HepG2 (cell line): ENCODE measurements around the gene MPP1. TPM values are rescaled to one million over a fixed set of nuclear protein-coding genes. Genes with fewer than 3 reads are reported as not detected.

Experiments
- ATAC-seq: fragments of 200-7000 bp; cut with Tn5 transposase; 3 replicates; pipeline ENCODE4 v1.9.1; 2020; ENCODE audit warnings: mild to moderate bottlenecking, moderate library complexity
- BruUV-seq: library from RNA; stranded (reverse); fragments of 400-500 nt; replicated peaks from 2 replicates; lab custom pipeline; 2021; lab: Mats Ljungman, UMichigan
- CTCF ChIA-PET: fragments of 300-600 bp; formaldehyde crosslinking; extraction: SDS; loops from one replicate; lab custom pipeline; 2021; ENCODE audit warnings: low total read pairs, inconsistent platforms, low intra/inter-chr PET ratio; lab: Yijun Ruan, JAX
- POLR2A ChIA-PET: fragments of 350-600 bp; sonication (Branson Sonifier 250); formaldehyde crosslinking; loops from one replicate; lab custom pipeline; 2020; ENCODE audit warnings: antibody characterized with exemption, inconsistent platforms; lab: Yijun Ruan, JAX
- DNase-seq: peaks from one replicate; pipeline ENCODE4 v3.0.0-alpha.2; 2015; ENCODE audit warnings: low spot score
- FAIRE-seq: peaks from 3 replicates; lab custom pipeline; 2011; peaks lifted over from hg19 to GRCh38; lab: Jason Lieb, UNC
- H2AFZ ChIP-seq: one replicate; pipeline ENCODE4 v1.6.1; 2011; ENCODE audit warnings: low read length, inconsistent platforms
- H3K27ac ChIP-seq: fragments of 300-600 bp; 3 replicates; pipeline ENCODE4 v1.8.0; 2011; ENCODE audit warnings: mixed run types, mild to moderate bottlenecking, mixed read lengths, low read length, inconsistent platforms; ENCODE audit not compliant: insufficient read depth; ENCODE audit errors: extremely low read length
- H3K27me3 ChIP-seq, 2 experiments: fragments of 200-600 bp in 1 of 2; 2 replicates in 1 of 2; 3 replicates in 1 of 2; pipeline versions ENCODE4 v1.6.0 to v1.8.0; 2011; ENCODE audit warnings: low read length in 2 of 2, mild to moderate bottlenecking in 2 of 2, moderate library complexity in 2 of 2, inconsistent platforms in 1 of 2; ENCODE audit not compliant: insufficient read depth in 2 of 2, control insufficient read depth in 1 of 2
- H3K36me3 ChIP-seq, 2 experiments: fragments of 200-600 bp in 1 of 2; replicated peaks in 1 of 2; 2 replicates in 1 of 2; 3 replicates in 1 of 2; pipeline versions ENCODE4 v1.5.1 to v1.8.0; 2011; ENCODE audit warnings: low read length in 2 of 2, inconsistent platforms in 1 of 2; ENCODE audit not compliant: insufficient read depth in 2 of 2, control insufficient read depth in 1 of 2
- H3K4me1 ChIP-seq: 2 replicates; pipeline ENCODE4 v1.5.1; 2012; ENCODE audit warnings: low read length, inconsistent platforms; ENCODE audit not compliant: insufficient read depth
- H3K4me2 ChIP-seq: 2 replicates; pipeline ENCODE4 v1.6.0; 2011; ENCODE audit warnings: low read depth, low read length, inconsistent platforms
- H3K4me3 ChIP-seq, 3 experiments: fragments of 200-600 bp in 1 of 3; sonication (generic), shearing (Covaris generic) in 1 of 3; replicated peaks in 1 of 3; 2 replicates each; pipeline ENCODE4 v1.5.1; 2011 to 2016; ENCODE audit warnings: low read length in 3 of 3, inconsistent platforms in 2 of 3, low read depth in 2 of 3, mild to moderate bottlenecking in 2 of 3, control low read depth in 1 of 3, mixed read lengths in 1 of 3; ENCODE audit not compliant: insufficient read depth in 1 of 3
- H3K79me2 ChIP-seq: one replicate; pipeline ENCODE4 v1.6.1; 2011; ENCODE audit warnings: low read length, inconsistent platforms; ENCODE audit not compliant: insufficient read depth
- H3K9ac ChIP-seq: 2 replicates; pipeline ENCODE4 v1.6.0; 2011; ENCODE audit warnings: mild to moderate bottlenecking, low read depth, low read length, inconsistent platforms; ENCODE audit not compliant: insufficient read depth
- H3K9me3 ChIP-seq: 2 replicates; pipeline ENCODE4 v1.5.1; 2012; ENCODE audit warnings: mild to moderate bottlenecking, low read length
- H4K20me1 ChIP-seq: 2 replicates; pipeline ENCODE4 v1.6.0; 2011; ENCODE audit warnings: inconsistent platforms, mild to moderate bottlenecking, low read length, moderate library complexity; ENCODE audit not compliant: insufficient read depth
- CTCF ChIP-seq: sonication (generic); formaldehyde crosslinking; IDR thresholded peaks from 2 replicates; pipeline ENCODE4 v1.5.0; 2020; ENCODE audit warnings: mild to moderate bottlenecking, missing genetic modification reagents, moderate library complexity
- FOSL2 ChIP-seq: sonication (generic); formaldehyde crosslinking; IDR thresholded peaks from 2 replicates; pipeline ENCODE4 v1.4.0; 2020; ENCODE audit warnings: missing genetic modification reagents
- GATA4 ChIP-seq: sonication (generic); IDR thresholded peaks from 2 replicates; pipeline ENCODE4 v1.6.1; 2016; ENCODE audit warnings: antibody characterized with exemption, low read depth, borderline replicate concordance
- MBNL3 ChIP-seq: fragments of 250-450 bp; sonication (Bioruptor Pico); conservative IDR thresholded peaks from 2 replicates; pipeline ENCODE4 v1.8.0; 2022; ENCODE audit warnings: mild to moderate bottlenecking, inconsistent platforms
- PHF5A ChIP-seq: IDR thresholded peaks from one replicate; pipeline ENCODE4 v1.6.1; 2018; ENCODE audit warnings: low read depth, missing genetic modification reagents; ENCODE audit not compliant: unreplicated experiment
- POLR2A ChIP-seq, 2 experiments: IDR thresholded peaks; 2 replicates each; pipeline ENCODE4 v1.6.1; 2011; ENCODE audit warnings: low read depth in 2 of 2, low read length in 2 of 2, mild to moderate bottlenecking in 1 of 2, moderate library complexity in 1 of 2; ENCODE audit not compliant: insufficient read depth in 1 of 2
- PRPF4 ChIP-seq: fragments of 200-400 bp; formaldehyde crosslinking; IDR thresholded peaks from 2 replicates; pipeline ENCODE4 v1.6.1; 2016; ENCODE audit warnings: low read length, low read depth; ENCODE audit not compliant: poor library complexity, severe bottlenecking
- SMC3 ChIP-seq: IDR thresholded peaks from 2 replicates; pipeline ENCODE4 v1.6.1; 2011; ENCODE audit warnings: low read length, improper control_type of control experiment
- TSC22D2 ChIP-seq: sonication (generic); formaldehyde crosslinking; IDR thresholded peaks from 2 replicates; pipeline ENCODE4 v1.5.1; 2020; ENCODE audit warnings: missing genetic modification reagents, mild to moderate bottlenecking, borderline replicate concordance
- ZNF34 ChIP-seq: sonication (generic); formaldehyde crosslinking; IDR thresholded peaks from 2 replicates; pipeline ENCODE4 v1.4.0; 2020; ENCODE audit warnings: mild to moderate bottlenecking, missing genetic modification reagents, borderline replicate concordance
- ZNF431 ChIP-seq: sonication (generic); formaldehyde crosslinking; IDR thresholded peaks from 2 replicates; pipeline ENCODE4 v1.9.0; 2022; ENCODE audit warnings: missing genetic modification reagents, low read depth, mild to moderate bottlenecking, borderline replicate concordance
- ZNF572 ChIP-seq: sonication (generic); formaldehyde crosslinking; IDR thresholded peaks from 2 replicates; pipeline ENCODE4 v1.5.1; 2020; ENCODE audit warnings: mild to moderate bottlenecking, missing genetic modification reagents
- ZNF773 ChIP-seq: sonication (generic); formaldehyde crosslinking; IDR thresholded peaks from 2 replicates; pipeline ENCODE4 v1.4.0; 2020; ENCODE audit warnings: missing genetic modification reagents, borderline replicate concordance
- WGBS: methylation state at CpG from one replicate; pipeline ENCODE4 v1.1.6; 2017; ENCODE audit warnings: low lambda C conversion rate; 5-methylcytosine and 5-hydroxymethylcytosine counted together
- in situ Hi-C: cut with HindIII; loops from 2 replicates; pipeline ENCODE4 v1.10.0; 2017; ENCODE audit warnings: low pct_unique_long_range_greater_than_20kb; ENCODE audit not compliant: extremely low pct_ligation_motif_present
- intact Hi-C: fragments of 100-400 bp; cut with micrococcal nuclease; formaldehyde crosslinking; loops from one replicate; pipeline ENCODE4 v1.10.0; 2022; ENCODE audit not compliant: unreplicated experiment
- polyA plus RNA-seq, 8 experiments: library from polyadenylated mRNA; depleted of rRNA in 3 of 8; stranded (reverse) in 7 of 8; unstranded in 1 of 8; fragments of >200 nt; fragmentation: Illumina TruSeq in 4 of 8; extraction: Trizol in 4 of 8; gene quantifications; 2 replicates each; pipeline versions ENCODE4 v1.2.1 to v1.2.3, GENCODE V29; 2011 to 2016; ENCODE audit warnings: low read depth in 4 of 8, missing spikeins in 1 of 8, mixed read lengths in 1 of 8; ENCODE audit not compliant: insufficient read depth in 1 of 8
- total RNA-seq, 5 experiments: library from RNA; depleted of rRNA; stranded (reverse); fragments of >200 nt; fragmentation: Illumina TruSeq; extraction: Trizol; gene quantifications; 2 replicates each; pipeline ENCODE4 v1.2.3, GENCODE V29; 2016; ENCODE audit warnings: low read depth in 1 of 5
- TF ChIP-seq, protein P1 (sequence below): sonication (generic); formaldehyde crosslinking; IDR thresholded peaks from 2 replicates; pipeline ENCODE4 v1.4.0; 2020; ENCODE audit warnings: low read depth, missing genetic modification reagents
- TF ChIP-seq, protein P2 (sequence below): sonication (generic); formaldehyde crosslinking; IDR thresholded peaks from 2 replicates; pipeline ENCODE4 v1.5.0; 2020; ENCODE audit warnings: mild to moderate bottlenecking, missing genetic modification reagents, borderline replicate concordance

Gene MPP1
- total and polyA plus RNA-seq, 2 of the 13 experiments (the other 11 are each of a cell fraction or from before 2014, with no cell fraction given) = 7.8 to 8.1 TPM

DNA sequence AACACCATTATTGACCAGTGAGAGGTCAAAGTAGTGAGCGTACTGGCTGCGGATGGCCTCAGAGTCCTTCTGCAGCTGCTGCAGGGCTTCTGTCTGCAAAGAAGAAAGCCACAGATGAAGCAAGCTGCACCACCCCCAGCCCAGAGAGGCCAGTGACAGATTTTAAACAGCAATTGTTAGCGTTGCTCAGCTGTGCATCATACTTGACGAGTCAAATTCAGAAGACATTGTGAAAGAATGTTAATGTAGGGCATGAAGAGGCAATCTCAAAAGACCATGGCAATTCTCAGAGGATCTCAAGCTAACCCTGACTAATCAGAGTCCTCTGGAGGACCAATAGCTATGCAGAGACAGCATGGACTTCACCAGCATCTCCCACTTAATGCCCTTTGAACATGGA lies 26.0 kb downstream of the MPP1 start:
- Histone ChIP-seq H3K4me1 (peaks cover 6% of the 10 kb centered on the region), H3K79me2 (no peaks in the 10 kb centered on the region), H3K27ac (no peak overlapping the region), H3K9me3 (no peaks in the 10 kb centered on the region), H3K27me3 (no peaks in the 10 kb centered on the region), H4K20me1 (0 out of 2 replicates have a peak, but pooled peaks cover 2% of the 10 kb centered on the region), H3K36me3 (peaks cover 8 to 20% of the 10 kb centered on the region in 2 experiments; a peak in 4 of 5 replicates), H3K9ac (no peak overlapping the region), H3K4me3 (no peak overlapping the region), H2AFZ (no peak overlapping the region)
- ChIA-PET POLR2A (interaction anchor here (1.7 kb wide), 1 partner anchor 20 kb away, joined by 4 read pairs; no protein-coding TSS in a partner anchor), CTCF (no interaction called here)
- intact Hi-C loops = no loop called here
- 91% methylated on average over 2 of the region's 4 CpGs for WGBS
- ATAC-seq (0 out of 3 replicates have a peak, but pooled peaks have one; percentile 11), DNase-seq (no peak), FAIRE-seq (no peak)
- BruUV-seq = no TSS peak
- TF ChIP-seq FOSL2 (CRISPR knock-in tag) = no peak
- TF ChIP-seq ZNF431 (CRISPR knock-in tag) = no peak
- no peak for TF ChIP-seq PRPF4
- no peak for TF ChIP-seq POLR2A (IDR thresholded peaks at IDR 0.05; ENCODE audit: insufficient read depth in 1 of 2, low read depth in 2 of 2, low read length in 2 of 2)
- TF ChIP-seq CTCF (CRISPR knock-in tag) = no peak
- TF ChIP-seq ZNF572 (CRISPR knock-in tag) = no peak
- no peak for TF ChIP-seq MBNL3 (CRISPR knock-in tag)
- no peak for TF ChIP-seq ZNF773 (CRISPR knock-in tag)
- TF ChIP-seq, protein P1, sequence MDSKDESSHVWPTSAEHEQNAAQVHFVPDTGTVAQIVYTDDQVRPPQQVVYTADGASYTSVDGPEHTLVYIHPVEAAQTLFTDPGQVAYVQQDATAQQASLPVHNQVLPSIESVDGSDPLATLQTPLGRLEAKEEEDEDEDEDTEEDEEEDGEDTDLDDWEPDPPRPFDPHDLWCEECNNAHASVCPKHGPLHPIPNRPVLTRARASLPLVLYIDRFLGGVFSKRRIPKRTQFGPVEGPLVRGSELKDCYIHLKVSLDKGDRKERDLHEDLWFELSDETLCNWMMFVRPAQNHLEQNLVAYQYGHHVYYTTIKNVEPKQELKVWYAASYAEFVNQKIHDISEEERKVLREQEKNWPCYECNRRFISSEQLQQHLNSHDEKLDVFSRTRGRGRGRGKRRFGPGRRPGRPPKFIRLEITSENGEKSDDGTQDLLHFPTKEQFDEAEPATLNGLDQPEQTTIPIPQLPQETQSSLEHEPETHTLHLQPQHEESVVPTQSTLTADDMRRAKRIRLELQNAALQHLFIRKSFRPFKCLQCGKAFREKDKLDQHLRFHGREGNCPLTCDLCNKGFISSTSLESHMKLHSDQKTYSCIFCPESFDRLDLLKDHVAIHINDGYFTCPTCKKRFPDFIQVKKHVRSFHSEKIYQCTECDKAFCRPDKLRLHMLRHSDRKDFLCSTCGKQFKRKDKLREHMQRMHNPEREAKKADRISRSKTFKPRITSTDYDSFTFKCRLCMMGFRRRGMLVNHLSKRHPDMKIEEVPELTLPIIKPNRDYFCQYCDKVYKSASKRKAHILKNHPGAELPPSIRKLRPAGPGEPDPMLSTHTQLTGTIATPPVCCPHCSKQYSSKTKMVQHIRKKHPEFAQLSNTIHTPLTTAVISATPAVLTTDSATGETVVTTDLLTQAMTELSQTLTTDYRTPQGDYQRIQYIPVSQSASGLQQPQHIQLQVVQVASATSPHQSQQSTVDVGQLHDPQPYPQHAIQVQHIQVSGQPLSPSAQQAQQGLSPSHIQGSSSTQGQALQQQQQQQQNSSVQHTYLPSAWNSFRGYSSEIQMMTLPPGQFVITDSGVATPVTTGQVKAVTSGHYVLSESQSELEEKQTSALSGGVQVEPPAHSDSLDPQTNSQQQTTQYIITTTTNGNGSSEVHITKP (CRISPR knock-in tag) = no peak
- no peak for TF ChIP-seq GATA4
- TF ChIP-seq PHF5A (CRISPR knock-in tag) = no peak
- no peak for TF ChIP-seq TSC22D2
- TF ChIP-seq SMC3 = no peak
- TF ChIP-seq, protein P2, sequence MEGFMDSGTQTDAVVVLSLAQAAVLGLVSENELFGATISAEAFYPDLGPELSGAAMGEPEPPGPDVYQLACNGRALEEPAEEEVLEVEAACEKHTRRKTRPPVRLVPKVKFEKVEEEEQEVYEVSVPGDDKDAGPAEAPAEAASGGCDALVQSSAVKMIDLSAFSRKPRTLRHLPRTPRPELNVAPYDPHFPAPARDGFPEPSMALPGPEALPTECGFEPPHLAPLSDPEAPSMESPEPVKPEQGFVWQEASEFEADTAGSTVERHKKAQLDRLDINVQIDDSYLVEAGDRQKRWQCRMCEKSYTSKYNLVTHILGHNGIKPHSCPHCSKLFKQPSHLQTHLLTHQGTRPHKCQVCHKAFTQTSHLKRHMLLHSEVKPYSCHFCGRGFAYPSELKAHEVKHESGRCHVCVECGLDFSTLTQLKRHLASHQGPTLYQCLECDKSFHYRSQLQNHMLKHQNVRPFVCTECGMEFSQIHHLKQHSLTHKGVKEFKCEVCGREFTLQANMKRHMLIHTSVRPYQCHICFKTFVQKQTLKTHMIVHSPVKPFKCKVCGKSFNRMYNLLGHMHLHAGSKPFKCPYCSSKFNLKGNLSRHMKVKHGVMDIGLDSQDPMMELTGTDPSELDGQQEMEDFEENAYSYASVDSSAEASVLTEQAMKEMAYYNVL (CRISPR knock-in tag) = no peak
- no peak for TF ChIP-seq ZNF34 (CRISPR knock-in tag)
- TF ChIP-seq, all 625 proteins: peak for 0
- in situ Hi-C loops = no loop called here
- H3K4me2 ChIP-seq = no peak overlapping the region
